Spleen (tissue), 7 donors: Measurements from ENCODE around the gene ITGAE.
"Not testable (repeated sequence)": the region's sequence is repeated elsewhere in the genome, so short reads cannot be mapped to it uniquely, and the experiment has no call there.

Source experiments
- CTCF ChIP-seq, 11 experiments: fragments of 200-600 bp in 7 of 11; fragments of 450-650 bp in 4 of 11; sonication (generic) in 4 of 11; IDR thresholded peaks in 8 of 11; conservative IDR thresholded peaks in 3 of 11; 1 replicate in 7 of 11; 2 replicates in 4 of 11; pipeline versions ENCODE4 v1.4.0 to v1.8.0; 2016 to 2021; ENCODE audit warnings: antibody characterized with exemption in 11 of 11, inconsistent platforms in 4 of 11, mild to moderate bottlenecking in 1 of 11
- POLR2A ChIP-seq, 3 donors: fragments of 450-650 bp; IDR thresholded peaks; one replicate each; pipeline ENCODE4 v1.5.1; 2017; ENCODE audit warnings: antibody characterized with exemption in 3 of 3, mild to moderate bottlenecking in 1 of 3
- POLR2AphosphoS5 ChIP-seq, 3 donors: sonication (generic); formaldehyde crosslinking; IDR thresholded peaks; one replicate each; pipeline ENCODE4 v1.5.1; 2017; ENCODE audit warnings: antibody characterized with exemption in 3 of 3
- donor health status: DM: no; HTN: no; CAD: no; lungs with moderate emphysema.
- donor health status: DM: no; HTN: no; CAD: no.
- donor health status: DM: no; HTN: no; CAD: no.

GRCh38 chr17:3793258-3793657 lies 7.7 kb downstream of the ITGAE start:
- TF ChIP-seq POLR2A (IDR thresholded peaks at IDR 0.05); CTCF (IDR thresholded peaks at IDR 0.05 in 8 of 11, conservative IDR thresholded peaks at IDR 0.05 in 3 of 11); POLR2AphosphoS5 (IDR thresholded peaks at IDR 0.05): not testable (repeated sequence)
